DMS 273 (cell line): ENCODE data around the gene POM121.
"Not testable (repeated sequence)": the region's sequence is repeated elsewhere in the genome, so short reads cannot be mapped to it uniquely, and the experiment has no call there.

Experiments used
- DNase-seq: peaks from one replicate; lab custom pipeline; 2025; ENCODE audit not compliant: unreplicated experiment; lab: John Stamatoyannopoulos, UW

Gene POM121

GRCh38 chr7:72995484-72995883 is 70.6 kb downstream of the POM121 start:
- not testable (repeated sequence) for DNase-seq

GRCh38 chr7:72997447-72997846 is 72.6 kb downstream of the POM121 start:
- DNase-seq: not testable (repeated sequence)

DNA sequence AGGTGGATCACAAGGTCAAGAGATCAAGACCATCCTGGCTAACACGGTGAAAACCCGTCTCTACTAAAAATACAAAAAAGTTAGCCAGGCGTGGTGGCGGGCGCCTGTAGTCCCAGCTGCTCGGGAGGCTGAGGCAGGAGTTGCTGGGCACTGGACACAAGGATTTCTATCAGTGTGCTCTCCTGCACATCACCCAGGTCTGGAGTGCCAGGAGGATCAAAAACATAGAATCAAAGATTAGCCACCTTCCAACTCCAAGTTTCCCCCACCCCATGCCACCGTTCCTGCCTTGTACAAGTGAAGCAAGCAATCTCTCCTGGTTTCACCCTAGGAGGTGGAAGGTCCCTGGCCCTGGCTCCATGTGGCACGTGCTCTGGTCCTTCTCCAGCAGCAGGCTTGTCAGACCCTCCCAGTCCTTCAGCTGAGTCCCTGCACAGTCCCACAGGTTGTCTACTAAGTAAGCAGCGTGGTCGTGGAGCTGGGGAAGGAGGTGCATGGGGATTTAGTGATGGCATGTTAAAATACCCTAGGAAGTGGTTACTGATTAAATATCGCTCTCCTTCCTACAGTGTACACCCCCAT is 73.1 kb downstream of the POM121 start:
- not testable (repeated sequence) for DNase-seq
